T-cell (primary cell): ENCODE measurements around the gene CCDC180. TPM values are rescaled to one million over a fixed set of nuclear protein-coding genes. Genes with fewer than 3 reads are reported as not detected.
"Not testable (repeated sequence)": the region's sequence is repeated elsewhere in the genome, so short reads cannot be mapped to it uniquely, and the experiment has no call there.

Experiments
- ATAC-seq, 4 experiments: fragments of 200-7000 bp in 3 of 4; fragments of 150-1000 bp in 1 of 4; cut with Tn5 transposase; replicated peaks in 1 of 4; 1 replicate in 3 of 4; 2 replicates in 1 of 4; pipeline ENCODE4 v1.10.0; 2021; ENCODE audit warnings: moderate library complexity in 3 of 4, mild to moderate bottlenecking in 2 of 4, moderate number of reproducible peaks in 1 of 4
- CTCF ChIA-PET, 2 donors: fragments of 300-600 bp; sonication (Branson Sonifier 250); formaldehyde crosslinking; loops; one replicate each; lab custom pipeline; 2022; ENCODE audit warnings: antibody characterized with exemption in 2 of 2; lab: Charles Lee
- POLR2A ChIA-PET, 2 donors: fragments of 300-600 bp; sonication (Branson Sonifier 250); formaldehyde crosslinking; loops; one replicate each; lab custom pipeline; 2022; ENCODE audit warnings: antibody characterized with exemption in 2 of 2; lab: Charles Lee
- DNase-seq, 35 experiments: peaks; one replicate each; pipeline versions ENCODE4 v3.0.0 to v3.0.0-alpha.2; 2013 to 2023
- H3K27ac ChIP-seq: one replicate; pipeline ENCODE4 v1.5.1; 2013; ENCODE audit warnings: low read length
- H3K27me3 ChIP-seq, 2 experiments: replicated peaks in 1 of 2; 1 replicate in 1 of 2; 2 replicates in 1 of 2; pipeline versions ENCODE4 v1.6.1 to v1.7.0; 2013; ENCODE audit warnings: low read length in 1 of 2, mixed read lengths in 1 of 2; ENCODE audit not compliant: control insufficient read depth in 2 of 2, insufficient read depth in 2 of 2; ENCODE audit errors: extremely low read depth in 1 of 2
- H3K36me3 ChIP-seq, 2 donors: 1 replicate in 1 of 2; 2 replicates in 1 of 2; pipeline versions ENCODE4 v1.6.1 to v1.7.0; 2013; ENCODE audit warnings: low read length in 1 of 2; ENCODE audit not compliant: control insufficient read depth in 2 of 2, insufficient read depth in 1 of 2; ENCODE audit errors: extremely low read depth in 1 of 2
- H3K4me1 ChIP-seq, 2 experiments: 1 replicate in 1 of 2; 2 replicates in 1 of 2; pipeline versions ENCODE4 v1.6.1 to v1.7.0; 2013; ENCODE audit warnings: low read length in 2 of 2, mixed read lengths in 1 of 2; ENCODE audit not compliant: insufficient read depth in 2 of 2, control insufficient read depth in 1 of 2; ENCODE audit errors: extremely low read depth in 1 of 2
- H3K4me3 ChIP-seq, 2 donors: 1 replicate in 1 of 2; 2 replicates in 1 of 2; pipeline versions ENCODE4 v1.5.1 to v1.7.0; 2013; ENCODE audit warnings: mild to moderate bottlenecking in 2 of 2, low read length in 1 of 2, moderate library complexity in 1 of 2; ENCODE audit not compliant: control insufficient read depth in 1 of 2; ENCODE audit errors: extremely low read depth in 1 of 2
- H3K9me3 ChIP-seq: 2 replicates; pipeline ENCODE4 v1.7.0; 2013
- H3K27ac Mint-ChIP-seq, 2 donors: one replicate each; pipeline ENCODE4 v1.8.0; 2020 to 2021; ENCODE audit warnings: mild to moderate bottlenecking in 2 of 2, mixed read lengths in 2 of 2
- H3K27me3 Mint-ChIP-seq, 2 donors: one replicate each; pipeline ENCODE4 v1.8.0; 2021 to 2022; ENCODE audit warnings: mixed read lengths in 2 of 2
- H3K36me3 Mint-ChIP-seq: one replicate; pipeline ENCODE4 v1.8.0; 2021; ENCODE audit warnings: mixed read lengths
- H3K4me1 Mint-ChIP-seq, 3 donors: one replicate each; pipeline ENCODE4 v1.8.0; 2020 to 2022; ENCODE audit warnings: mixed read lengths in 3 of 3, mild to moderate bottlenecking in 1 of 3
- H3K4me3 Mint-ChIP-seq, 3 donors: one replicate each; pipeline ENCODE4 v1.8.0; 2020 to 2022; ENCODE audit warnings: mild to moderate bottlenecking in 3 of 3, mixed read lengths in 3 of 3, moderate library complexity in 3 of 3
- H3K9me3 Mint-ChIP-seq, 3 donors: one replicate each; pipeline ENCODE4 v1.8.0; 2020 to 2022; ENCODE audit warnings: mixed read lengths in 3 of 3
- WGBS: methylation state at CpG from one replicate; pipeline ENCODE4 v1.1.5; 2013; ENCODE audit warnings: missing lambda C conversion rate; ENCODE audit not compliant: insufficient coverage; 5-methylcytosine and 5-hydroxymethylcytosine counted together
- total RNA-seq, 35 experiments: library from RNA in 6 of 35; stranded (reverse) in 6 of 35; fragments of 120-200 nt in 1 of 35; gene quantifications; one replicate each; pipeline versions ENCODE4 v1.2.1 to v1.2.4 and lab custom pipeline; 2013 to 2026

The CCDC180 gene
- total RNA-seq, 5 donors from 2014 or later (not counting 1 experiment from before 2014, with no cell fraction given), result 9.6 to 12.9 (median 10.4) TPM

- Mint-ChIP-seq H3K9me3 (peaks cover 0 to 4% (median 0%) of the 10 kb centered on the region in 3 donors), H3K27ac (no peak overlapping the region), H3K4me3 (no peak overlapping the region), H3K27me3 (no peaks in the 10 kb centered on the region), H3K4me1 (peaks cover 0 to 4% (median 3%) of the 10 kb centered on the region in 3 donors), H3K36me3 (peaks cover 71% of the 10 kb centered on the region)
- Histone ChIP-seq H3K36me3 (peaks cover 3 to 12% of the 10 kb centered on the region in 2 donors), H3K27me3 (no peaks in the 10 kb centered on the region), H3K9me3 (no peaks in the 10 kb centered on the region), H3K27ac (no peak overlapping the region), H3K4me3 (no peak overlapping the region), H3K4me1 (no peaks in the 10 kb centered on the region)
- ATAC-seq (no peak), DNase-seq (no peak)
- WGBS, result 95% methylated on average over 3 of the region's 3 CpGs
- ChIA-PET POLR2A (no interaction called here), CTCF (no interaction called here)
These were observed 25.5 kb downstream of the CCDC180 start for GRCh38 chr9:97332993-97333392.

- CTCF ChIA-PET, H3K4me3 ChIP-seq, ATAC-seq, POLR2A ChIA-PET, H3K9me3 Mint-ChIP-seq, H3K27ac ChIP-seq, H3K9me3 ChIP-seq, H3K4me1 ChIP-seq, H3K36me3 ChIP-seq, H3K4me3 Mint-ChIP-seq, H3K27me3 Mint-ChIP-seq, DNase-seq, H3K27me3 ChIP-seq, H3K27ac Mint-ChIP-seq, H3K4me1 Mint-ChIP-seq: not testable (repeated sequence)
- WGBS, result no CpG with 5 or more reads among the region's 7 CpGs
- peaks cover 72% of the 10 kb centered on the region for H3K36me3 Mint-ChIP-seq
These were observed 28.2 kb downstream of the CCDC180 start for GRCh38 chr9:97335622-97336021.

- no peak overlapping the region for H3K4me3 Mint-ChIP-seq
- ATAC-seq, result no peak
- Histone ChIP-seq H3K4me1 (no peaks in the 10 kb centered on the region), H3K9me3 (no peaks in the 10 kb centered on the region), H3K27me3 (no peaks in the 10 kb centered on the region), H3K27ac (no peak overlapping the region), H3K36me3 (peaks cover 0 to 7% of the 10 kb centered on the region in 2 donors), H3K4me3 (no peak overlapping the region)
- ChIA-PET CTCF (interaction anchor here in 1 of 2 donors (0.6 kb wide), 1 partner anchor 25 kb away, joined by 3 read pairs; no protein-coding TSS in a partner anchor), POLR2A (no interaction called here)
- peaks cover 55% of the 10 kb centered on the region for H3K36me3 Mint-ChIP-seq
- WGBS, result 96% methylated on average over 10 of the region's 10 CpGs
- H3K27me3 Mint-ChIP-seq, result no peaks in the 10 kb centered on the region
- no peak overlapping the region for H3K27ac Mint-ChIP-seq
- no peaks in the 10 kb centered on the region for H3K9me3 Mint-ChIP-seq
- H3K4me1 Mint-ChIP-seq, result peaks cover 0 to 4% (median 3%) of the 10 kb centered on the region in 3 donors
- no peak for DNase-seq
These were observed 41.4 kb downstream of the CCDC180 start for GRCh38 chr9:97348871-97349270.

GRCh38 chr9:97349400-97349799 lies 41.9 kb downstream of the CCDC180 start:
- H3K4me1 Mint-ChIP-seq, result peaks cover 0 to 4% (median 3%) of the 10 kb centered on the region in 3 donors
- POLR2A ChIA-PET, result no interaction called here
- CTCF ChIA-PET, result no interaction called here
- Histone ChIP-seq H3K4me3 (no peak overlapping the region), H3K27ac (no peak overlapping the region), H3K27me3 (no peaks in the 10 kb centered on the region), H3K36me3 (peaks cover 0 to 3% of the 10 kb centered on the region in 2 donors), H3K4me1 (no peaks in the 10 kb centered on the region), H3K9me3 (no peaks in the 10 kb centered on the region)
- H3K27me3 Mint-ChIP-seq, result no peaks in the 10 kb centered on the region
- ATAC-seq, result no peak
- H3K36me3 Mint-ChIP-seq, result peaks cover 53% of the 10 kb centered on the region
- no peaks in the 10 kb centered on the region for H3K9me3 Mint-ChIP-seq
- no peak for DNase-seq
- H3K27ac Mint-ChIP-seq, result no peak overlapping the region
- H3K4me3 Mint-ChIP-seq, result no peak overlapping the region
- WGBS, result 50% methylated on average over 1 of the region's 1 CpG

- CTCF ChIA-PET, result no interaction called here
- H3K9me3 ChIP-seq, result no peaks in the 10 kb centered on the region
- POLR2A ChIA-PET, result no interaction called here
- no peaks in the 10 kb centered on the region for H3K27me3 ChIP-seq
- H3K36me3 ChIP-seq, result peaks cover 0 to 2% of the 10 kb centered on the region in 2 donors
- no peak overlapping the region for H3K27ac ChIP-seq
- Mint-ChIP-seq H3K4me1 (peaks cover 0 to 4% (median 3%) of the 10 kb centered on the region in 3 donors), H3K27ac (no peak overlapping the region), H3K4me3 (no peak overlapping the region), H3K27me3 (no peaks in the 10 kb centered on the region), H3K9me3 (no peaks in the 10 kb centered on the region), H3K36me3 (peaks cover 49% of the 10 kb centered on the region)
- no peak for ATAC-seq
- H3K4me1 ChIP-seq, result no peaks in the 10 kb centered on the region
- 96% methylated on average over 3 of the region's 4 CpGs for WGBS
- no peak for DNase-seq
- no peak overlapping the region for H3K4me3 ChIP-seq
These were observed 47.2 kb downstream of the CCDC180 start for GRCh38 chr9:97354637-97355036.

- Histone ChIP-seq H3K4me3 (no peak overlapping the region), H3K4me1 (no peaks in the 10 kb centered on the region), H3K36me3 (peaks cover 0 to 2% of the 10 kb centered on the region in 2 donors), H3K27me3 (no peaks in the 10 kb centered on the region), H3K9me3 (no peaks in the 10 kb centered on the region), H3K27ac (no peak overlapping the region)
- ChIA-PET CTCF (no interaction called here), POLR2A (no interaction called here)
- peaks cover 0 to 3% (median under 1%) of the 10 kb centered on the region in 3 donors for H3K4me1 Mint-ChIP-seq
- H3K9me3 Mint-ChIP-seq, result no peaks in the 10 kb centered on the region
- no peak overlapping the region for H3K4me3 Mint-ChIP-seq
- 74% methylated on average over 4 of the region's 5 CpGs for WGBS
- H3K36me3 Mint-ChIP-seq, result peaks cover 50% of the 10 kb centered on the region
- ATAC-seq (no peak), DNase-seq (no peak)
- no peak overlapping the region for H3K27ac Mint-ChIP-seq
- no peaks in the 10 kb centered on the region for H3K27me3 Mint-ChIP-seq
These were observed 49.6 kb downstream of the CCDC180 start for GRCh38 chr9:97357056-97357455.
